HEK293 (cell line): Measurements from ENCODE around the gene C7orf33.

ENCODE experiments used
- CTCF ChIP-seq: fragments of 450-650 bp; formaldehyde crosslinking; IDR thresholded peaks from 2 replicates; pipeline ENCODE4 v1.5.1; 2016; ENCODE audit warnings: missing biosample characterization, missing genetic modification characterization
- ZBTB20 ChIP-seq: fragments of 450-650 bp; formaldehyde crosslinking; IDR thresholded peaks from 2 replicates; pipeline ENCODE4 v1.5.1; 2016; ENCODE audit warnings: missing biosample characterization, missing genetic modification characterization
- ZBTB7A ChIP-seq: fragments of 450-650 bp; formaldehyde crosslinking; IDR thresholded peaks from 2 replicates; pipeline ENCODE4 v1.5.1; 2016; ENCODE audit warnings: low read depth, missing biosample characterization, missing genetic modification characterization
- ZEB2 ChIP-seq: fragments of 450-650 bp; formaldehyde crosslinking; IDR thresholded peaks from 2 replicates; pipeline ENCODE4 v1.5.1; 2016; ENCODE audit warnings: missing biosample characterization, missing genetic modification characterization
- ZNF133 ChIP-seq: fragments of 450-650 bp; formaldehyde crosslinking; IDR thresholded peaks from 2 replicates; pipeline ENCODE4 v1.5.1; 2016; ENCODE audit warnings: missing biosample characterization, missing genetic modification characterization
- ZNF169 ChIP-seq: fragments of 450-650 bp; formaldehyde crosslinking; IDR thresholded peaks from 2 replicates; pipeline ENCODE4 v1.5.1; 2016; ENCODE audit warnings: missing biosample characterization, missing genetic modification characterization
- ZNF335 ChIP-seq: fragments of 450-650 bp; formaldehyde crosslinking; conservative IDR thresholded peaks from 2 replicates; pipeline ENCODE4 v1.5.1; 2016; ENCODE audit warnings: missing biosample characterization, missing genetic modification characterization
- ZNF513 ChIP-seq: fragments of 450-650 bp; IDR thresholded peaks from 2 replicates; pipeline ENCODE4 v1.5.1; 2018; ENCODE audit warnings: missing biosample characterization, missing genetic modification characterization
- ZNF776 ChIP-seq: fragments of 450-650 bp; formaldehyde crosslinking; IDR thresholded peaks from 2 replicates; pipeline ENCODE4 v1.5.0; 2017; ENCODE audit warnings: missing biosample characterization, missing genetic modification characterization, borderline replicate concordance
- TF ChIP-seq, protein P1 (sequence below): fragments of 450-650 bp; formaldehyde crosslinking; IDR thresholded peaks from 2 replicates; pipeline ENCODE4 v1.5.1; 2016; ENCODE audit warnings: missing biosample characterization, missing genetic modification characterization, low read depth
- TF ChIP-seq, protein P2 (sequence below): fragments of 450-650 bp; formaldehyde crosslinking; IDR thresholded peaks from 2 replicates; pipeline ENCODE4 v1.5.1; 2016; ENCODE audit warnings: missing biosample characterization, missing genetic modification characterization

DNA sequence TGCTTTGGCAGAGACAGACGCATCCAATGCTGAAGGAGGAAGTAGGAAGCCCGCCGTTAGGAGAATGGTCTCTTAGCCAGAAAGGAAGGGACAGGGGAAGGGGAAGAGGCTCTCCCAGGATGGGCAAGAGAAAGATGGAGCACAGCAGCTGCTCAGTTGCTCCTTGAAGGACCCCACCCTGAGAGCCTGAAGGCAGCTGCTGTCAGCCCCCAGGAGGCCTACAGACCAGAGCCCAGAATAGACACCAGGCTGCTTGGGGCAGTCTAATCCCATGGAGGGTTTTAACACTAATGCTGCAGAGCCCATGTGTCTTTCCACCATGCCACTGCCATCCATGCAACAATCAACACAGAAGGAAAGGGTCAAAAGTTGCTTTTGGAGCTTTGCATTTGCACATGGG, 3.5 kb upstream of the C7orf33 start:
- TF ChIP-seq ZNF169 (tag by site-specific recombination) = no peak
- no peak for TF ChIP-seq ZBTB20 (tag by site-specific recombination)
- TF ChIP-seq CTCF (tag by site-specific recombination) = no peak
- TF ChIP-seq, protein P1, sequence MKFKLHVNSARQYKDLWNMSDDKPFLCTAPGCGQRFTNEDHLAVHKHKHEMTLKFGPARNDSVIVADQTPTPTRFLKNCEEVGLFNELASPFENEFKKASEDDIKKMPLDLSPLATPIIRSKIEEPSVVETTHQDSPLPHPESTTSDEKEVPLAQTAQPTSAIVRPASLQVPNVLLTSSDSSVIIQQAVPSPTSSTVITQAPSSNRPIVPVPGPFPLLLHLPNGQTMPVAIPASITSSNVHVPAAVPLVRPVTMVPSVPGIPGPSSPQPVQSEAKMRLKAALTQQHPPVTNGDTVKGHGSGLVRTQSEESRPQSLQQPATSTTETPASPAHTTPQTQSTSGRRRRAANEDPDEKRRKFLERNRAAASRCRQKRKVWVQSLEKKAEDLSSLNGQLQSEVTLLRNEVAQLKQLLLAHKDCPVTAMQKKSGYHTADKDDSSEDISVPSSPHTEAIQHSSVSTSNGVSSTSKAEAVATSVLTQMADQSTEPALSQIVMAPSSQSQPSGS = no peak
- TF ChIP-seq, protein P2, sequence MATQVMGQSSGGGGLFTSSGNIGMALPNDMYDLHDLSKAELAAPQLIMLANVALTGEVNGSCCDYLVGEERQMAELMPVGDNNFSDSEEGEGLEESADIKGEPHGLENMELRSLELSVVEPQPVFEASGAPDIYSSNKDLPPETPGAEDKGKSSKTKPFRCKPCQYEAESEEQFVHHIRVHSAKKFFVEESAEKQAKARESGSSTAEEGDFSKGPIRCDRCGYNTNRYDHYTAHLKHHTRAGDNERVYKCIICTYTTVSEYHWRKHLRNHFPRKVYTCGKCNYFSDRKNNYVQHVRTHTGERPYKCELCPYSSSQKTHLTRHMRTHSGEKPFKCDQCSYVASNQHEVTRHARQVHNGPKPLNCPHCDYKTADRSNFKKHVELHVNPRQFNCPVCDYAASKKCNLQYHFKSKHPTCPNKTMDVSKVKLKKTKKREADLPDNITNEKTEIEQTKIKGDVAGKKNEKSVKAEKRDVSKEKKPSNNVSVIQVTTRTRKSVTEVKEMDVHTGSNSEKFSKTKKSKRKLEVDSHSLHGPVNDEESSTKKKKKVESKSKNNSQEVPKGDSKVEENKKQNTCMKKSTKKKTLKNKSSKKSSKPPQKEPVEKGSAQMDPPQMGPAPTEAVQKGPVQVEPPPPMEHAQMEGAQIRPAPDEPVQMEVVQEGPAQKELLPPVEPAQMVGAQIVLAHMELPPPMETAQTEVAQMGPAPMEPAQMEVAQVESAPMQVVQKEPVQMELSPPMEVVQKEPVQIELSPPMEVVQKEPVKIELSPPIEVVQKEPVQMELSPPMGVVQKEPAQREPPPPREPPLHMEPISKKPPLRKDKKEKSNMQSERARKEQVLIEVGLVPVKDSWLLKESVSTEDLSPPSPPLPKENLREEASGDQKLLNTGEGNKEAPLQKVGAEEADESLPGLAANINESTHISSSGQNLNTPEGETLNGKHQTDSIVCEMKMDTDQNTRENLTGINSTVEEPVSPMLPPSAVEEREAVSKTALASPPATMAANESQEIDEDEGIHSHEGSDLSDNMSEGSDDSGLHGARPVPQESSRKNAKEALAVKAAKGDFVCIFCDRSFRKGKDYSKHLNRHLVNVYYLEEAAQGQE = no peak
- no peak for TF ChIP-seq ZBTB7A
- no peak for TF ChIP-seq ZNF133 (tag by site-specific recombination)
- no peak for TF ChIP-seq ZNF513
- no peak for TF ChIP-seq ZNF776 (tag by site-specific recombination)
- no peak for TF ChIP-seq ZEB2 (tag by site-specific recombination)
- no peak for TF ChIP-seq ZNF335 (tag by site-specific recombination)
